ENCODE results near the gene SMIM12. TPM values are rescaled to one million over a fixed set of nuclear protein-coding genes. Genes with fewer than 3 reads are reported as not detected.
"Not testable (repeated sequence)": the region's sequence is repeated elsewhere in the genome, so short reads cannot be mapped to it uniquely, and the experiment has no call there.

SMIM12 gene
- total RNA-seq, 1 donor, result 24.6 TPM

- no peak overlapping the region for H3K4me3 ChIP-seq (ENCODE audit: low read depth, low read length)
- no peak for DNase-seq (ENCODE audit: low read depth)
- TF ChIP-seq CTCF (IDR thresholded peaks at IDR 0.05; ENCODE audit: insufficient read depth, low read depth, low read length), result no peak
Measured at GRCh38 chr1:34829250-34829649, 30.3 kb downstream of the SMIM12 start.

GRCh38 chr1:34828611-34829010 is 30.9 kb downstream of the SMIM12 start:
- TF ChIP-seq CTCF (IDR thresholded peaks at IDR 0.05; ENCODE audit: insufficient read depth, low read depth, low read length), result no peak
- H3K4me3 ChIP-seq (ENCODE audit: low read depth, low read length), result no peak overlapping the region
- no peak for DNase-seq (ENCODE audit: low read depth)

GRCh38 chr1:34827341-34827941 is 32.1 kb downstream of the SMIM12 start:
- no peak overlapping the region for H3K4me3 ChIP-seq (ENCODE audit: low read depth, low read length)
- no peak for DNase-seq (ENCODE audit: low read depth)
- TF ChIP-seq CTCF (IDR thresholded peaks at IDR 0.05; ENCODE audit: insufficient read depth, low read depth, low read length), result no peak

GRCh38 chr1:34825455-34826091 is 34.0 kb downstream of the SMIM12 start:
- no peak for TF ChIP-seq CTCF (IDR thresholded peaks at IDR 0.05; ENCODE audit: insufficient read depth, low read depth, low read length)
- no peak overlapping the region for H3K4me3 ChIP-seq (ENCODE audit: low read depth, low read length)
- DNase-seq (ENCODE audit: low read depth), result no peak

- no peak overlapping the region for H3K4me3 ChIP-seq (ENCODE audit: low read depth, low read length)
- no peak for TF ChIP-seq CTCF (IDR thresholded peaks at IDR 0.05; ENCODE audit: insufficient read depth, low read depth, low read length)
- no peak for DNase-seq (ENCODE audit: low read depth)
Measured at GRCh38 chr1:34824817-34825454, 34.6 kb downstream of the SMIM12 start.

- no peak for DNase-seq (ENCODE audit: low read depth)
- TF ChIP-seq CTCF (IDR thresholded peaks at IDR 0.05; ENCODE audit: insufficient read depth, low read depth, low read length), result no peak
- H3K4me3 ChIP-seq (ENCODE audit: low read depth, low read length), result no peak overlapping the region
Measured at GRCh38 chr1:34822202-34822601, 37.3 kb downstream of the SMIM12 start.

GRCh38 chr1:34818862-34819261 is 40.7 kb downstream of the SMIM12 start:
- not testable (repeated sequence) for DNase-seq (ENCODE audit: low read depth); H3K4me3 ChIP-seq (ENCODE audit: low read depth, low read length)

Data from fibroblast of villous mesenchyme (primary cell).